ENCODE data around the gene DNAJC7.
"Not testable (repeated sequence)": the region's sequence is repeated elsewhere in the genome, so short reads cannot be mapped to it uniquely, and the experiment has no call there.

DNAJC7 gene

DNA sequence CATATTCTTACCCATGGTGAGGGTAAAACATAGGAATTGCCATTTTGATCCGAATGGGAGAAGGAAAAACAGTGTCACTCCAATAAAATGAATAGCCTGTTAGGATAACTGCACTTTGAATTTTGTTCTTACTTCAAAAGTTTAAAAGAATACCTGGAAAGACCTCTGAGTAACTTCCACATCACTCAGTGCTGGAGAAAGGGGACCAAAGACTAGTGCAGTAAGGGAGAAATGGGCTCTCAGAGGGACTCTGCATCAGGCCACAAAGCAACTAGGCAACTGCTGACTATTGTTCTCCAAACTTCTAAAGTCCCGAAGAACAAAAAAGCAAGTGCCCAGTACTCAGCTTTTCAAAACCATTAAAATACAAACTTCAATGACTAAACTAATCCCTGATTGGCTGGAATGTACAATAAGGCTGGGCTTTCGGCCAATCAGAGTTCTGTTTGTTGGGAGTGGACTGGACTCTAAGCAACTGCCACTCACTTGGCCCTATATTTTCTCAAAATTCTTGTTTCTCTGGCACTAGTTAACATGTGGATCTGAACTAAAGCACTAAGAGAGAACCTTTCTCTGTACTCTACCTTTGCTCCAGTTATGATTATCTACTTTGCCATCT, 6.2 kb downstream of the DNAJC7 start:
- no peak for DNase-seq

DNA sequence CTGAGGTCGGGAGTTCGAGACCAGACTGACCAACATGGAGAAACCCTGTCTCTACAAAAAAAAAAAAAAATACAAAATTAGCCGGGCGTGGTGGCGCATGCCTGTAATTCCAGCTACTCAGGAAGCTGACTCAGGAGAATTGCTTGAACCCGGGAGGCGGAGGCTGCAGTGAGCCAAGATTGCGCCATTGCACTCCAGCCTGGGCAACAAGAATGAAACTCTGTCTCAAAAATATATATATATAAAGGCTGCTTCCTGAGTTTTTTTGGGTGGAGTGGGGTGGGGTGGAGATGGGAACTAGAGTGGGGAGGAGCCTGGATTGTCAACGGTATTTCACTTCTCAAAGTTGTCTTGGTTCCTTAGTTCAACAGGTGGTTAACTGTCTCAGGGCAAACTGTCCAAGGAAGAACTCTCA, 7.0 kb downstream of the DNAJC7 start:
- not testable (repeated sequence) for DNase-seq

DNA sequence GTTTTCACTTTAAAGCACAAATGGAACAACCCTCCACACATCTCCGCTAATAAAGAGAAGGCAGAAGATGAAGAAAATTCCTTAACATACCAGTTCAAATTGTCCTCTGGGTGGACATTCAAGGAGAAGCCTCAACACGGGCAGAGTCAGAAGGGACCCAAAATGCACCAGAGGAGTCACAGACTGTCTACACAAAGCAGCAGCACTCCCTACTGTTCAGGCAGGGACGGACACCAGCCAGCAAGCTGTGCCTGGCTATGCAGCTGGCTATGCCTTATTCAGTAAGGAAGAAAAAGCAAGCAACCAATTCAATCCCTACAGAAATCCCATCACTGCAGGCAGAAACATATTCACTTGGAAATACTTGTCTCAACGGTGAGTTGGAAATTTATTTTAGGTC, 8.1 kb downstream of the DNAJC7 start:
- DNase-seq = no peak

DNA sequence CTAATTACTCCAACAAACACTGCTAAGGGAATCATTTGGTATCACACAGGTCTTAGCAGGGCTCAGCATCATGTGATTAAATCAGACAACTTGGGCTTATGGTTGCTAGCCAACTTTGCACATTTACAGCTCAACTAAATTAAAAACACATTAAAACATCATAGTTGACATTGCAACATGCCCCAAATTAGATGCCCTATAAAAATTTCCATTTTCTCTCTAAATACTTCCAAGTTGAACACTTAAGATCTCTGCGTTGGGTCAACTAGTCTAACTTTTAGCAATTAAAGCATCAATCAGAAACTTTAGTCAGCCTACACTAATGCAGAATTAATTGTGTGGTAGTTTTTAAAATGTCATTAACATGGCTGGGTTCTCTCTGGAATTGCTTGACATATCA, 12.1 kb downstream of the DNAJC7 start:
- no peak for DNase-seq

DNA sequence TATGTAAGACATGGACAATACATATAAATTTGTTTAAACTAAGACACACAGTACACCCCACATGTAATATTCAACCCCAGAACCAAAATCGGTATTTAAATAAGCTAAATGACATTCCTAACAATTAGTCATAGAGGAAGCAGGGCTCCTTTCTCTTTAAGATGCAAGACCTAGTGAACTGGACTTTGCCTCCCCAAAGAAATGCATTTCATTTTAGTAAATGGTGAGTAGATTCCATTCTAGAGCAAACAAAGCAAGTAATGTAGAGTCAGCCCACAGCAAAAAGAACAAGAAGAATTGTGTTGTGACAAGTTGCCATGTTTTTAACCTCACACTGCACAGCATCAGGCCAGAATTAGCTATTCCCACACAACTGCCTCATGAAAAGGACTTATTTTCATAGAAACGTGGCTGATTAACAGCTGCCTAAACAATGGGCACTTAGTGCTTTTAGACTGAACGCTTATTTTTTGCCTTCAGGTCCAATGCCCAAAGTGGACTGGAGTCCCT, 14.4 kb downstream of the DNAJC7 start:
- DNase-seq = no peak

DNA sequence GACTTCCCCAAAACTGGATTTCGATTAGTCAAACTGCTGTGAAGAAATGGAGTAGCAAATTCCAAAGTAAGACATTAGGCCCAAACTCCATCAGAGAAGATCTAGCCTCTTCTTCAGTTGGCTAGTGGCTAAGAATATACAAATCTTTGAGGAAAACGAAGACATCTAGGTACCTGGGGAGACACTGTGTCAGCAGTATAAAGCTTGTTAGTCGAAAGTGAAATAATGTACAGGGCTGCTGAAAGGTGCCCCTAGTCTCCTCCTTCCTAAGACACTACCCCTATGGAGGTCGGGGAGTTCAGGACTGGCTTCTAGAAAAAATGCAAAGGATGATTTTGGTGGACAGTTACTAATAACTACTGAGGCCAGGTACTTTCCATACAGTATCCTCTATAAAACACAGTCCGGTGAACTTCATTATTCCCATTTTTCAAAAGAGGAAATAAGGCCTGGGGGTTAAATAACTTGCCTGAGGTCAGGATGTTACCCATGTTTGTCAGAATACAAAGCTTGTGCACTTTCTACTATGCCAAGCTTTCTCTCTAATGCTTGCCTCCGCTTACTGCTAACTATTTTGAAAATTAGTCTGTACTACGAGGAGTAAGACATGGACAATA, 15.0 kb downstream of the DNAJC7 start:
- DNase-seq = no peak

DNA sequence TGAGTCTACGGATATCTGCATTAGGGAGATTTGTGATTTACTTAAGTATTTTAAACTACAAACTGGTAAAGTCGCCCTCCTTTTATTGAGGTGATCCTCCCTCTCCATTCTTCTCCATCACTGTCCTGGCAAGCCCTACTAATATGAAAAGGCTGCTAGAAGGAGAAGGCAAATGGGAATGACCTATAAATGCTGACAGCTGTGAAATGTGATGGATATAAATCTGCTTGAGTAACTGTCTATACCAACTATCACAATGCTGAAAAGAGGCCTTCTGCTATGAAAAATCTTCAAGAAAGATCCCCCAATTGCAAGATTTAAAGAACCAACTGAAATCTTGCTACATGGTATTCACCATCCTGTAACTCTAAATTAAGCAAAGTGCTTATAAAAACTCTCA, 15.5 kb downstream of the DNAJC7 start:
- no peak for DNase-seq

DNA sequence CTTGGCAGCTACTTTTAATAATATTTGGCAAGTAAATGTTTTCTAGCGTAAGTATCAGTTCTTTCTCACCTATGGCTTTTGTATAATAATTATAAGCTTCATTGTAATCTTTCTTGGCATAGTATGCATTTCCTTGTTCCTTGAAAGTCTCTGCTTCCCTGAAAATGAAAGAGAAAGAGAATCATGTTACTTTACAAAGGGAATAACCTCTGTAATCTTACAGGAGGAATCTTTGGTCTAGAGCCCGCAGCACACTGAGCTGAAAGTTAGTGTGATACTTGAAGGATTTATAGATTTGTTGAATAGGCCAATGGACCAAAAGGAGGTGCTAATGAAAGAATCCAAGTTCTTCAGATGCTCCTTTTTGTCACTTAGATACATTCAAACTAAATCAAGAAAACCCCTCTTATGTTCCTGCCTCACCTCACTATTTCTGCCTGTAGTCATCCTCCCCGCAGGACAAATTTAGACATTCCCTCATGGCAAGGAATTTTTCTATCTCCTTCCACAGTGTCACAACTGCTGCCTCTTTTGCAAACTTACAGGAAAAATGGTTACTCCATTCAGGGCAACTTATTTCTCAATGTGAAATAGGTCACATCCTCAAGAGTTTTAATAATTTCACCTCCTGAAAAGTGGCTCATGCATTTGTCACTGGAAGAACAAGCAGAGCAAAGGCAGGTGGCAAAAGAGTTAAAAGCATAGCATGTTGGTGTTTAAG, 16.7 kb downstream of the DNAJC7 start:
- DNase-seq = no peak

DNA sequence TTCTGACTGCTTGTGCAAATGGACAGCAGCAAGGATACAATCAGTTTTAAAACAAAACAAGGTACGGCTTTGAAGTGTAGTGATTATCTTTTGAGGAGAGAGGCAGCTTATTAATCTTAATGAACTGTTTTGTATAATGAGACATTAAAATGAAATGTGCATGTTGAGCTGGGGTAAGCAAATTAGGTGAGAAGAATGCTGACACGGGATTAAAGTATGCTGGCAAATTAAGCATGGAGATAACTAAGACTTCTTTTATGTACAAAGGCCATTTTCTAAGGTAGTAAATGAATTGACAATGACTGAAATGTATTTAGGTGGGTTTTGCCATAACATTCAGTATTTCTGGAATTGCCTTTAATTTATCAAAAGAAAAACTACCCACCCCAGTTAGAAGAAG, 18.7 kb downstream of the DNAJC7 start:
- DNase-seq = no peak

DNA sequence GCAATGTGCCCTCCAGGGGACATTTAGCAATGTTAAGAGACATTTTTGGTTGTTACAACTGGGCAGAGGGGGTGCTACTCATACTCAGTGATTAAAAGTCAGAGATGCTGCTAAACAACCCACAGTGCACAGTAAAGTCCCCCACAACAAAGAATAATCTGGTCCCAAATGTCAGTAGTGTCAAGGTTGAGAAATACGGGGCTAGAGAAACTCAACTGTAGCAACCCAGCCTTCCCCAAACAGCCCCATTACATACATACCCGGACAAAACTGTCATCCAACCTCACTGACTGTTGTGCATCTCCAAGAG, 20.4 kb downstream of the DNAJC7 start:
- no peak for DNase-seq

DNA sequence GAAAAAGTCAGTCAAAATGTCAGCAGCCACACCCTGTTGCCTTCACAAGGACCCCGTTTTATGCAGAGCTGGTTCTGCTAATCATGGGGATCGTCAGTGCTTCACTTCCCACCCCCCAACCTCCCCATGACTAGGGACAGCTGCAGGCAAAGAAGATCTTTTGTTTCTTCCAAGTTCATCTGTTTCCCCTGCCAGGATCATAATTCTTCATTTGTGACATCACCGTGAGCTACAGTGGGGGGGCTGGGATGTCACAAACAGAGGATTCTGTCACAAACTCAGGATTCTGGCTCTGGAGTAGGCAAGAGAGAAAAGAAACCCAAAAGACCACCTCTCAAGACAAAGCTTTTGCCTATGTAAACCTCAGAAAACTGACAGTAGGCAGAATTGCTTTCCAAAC, 24.7 kb downstream of the DNAJC7 start:
- DNase-seq = no peak

DNA sequence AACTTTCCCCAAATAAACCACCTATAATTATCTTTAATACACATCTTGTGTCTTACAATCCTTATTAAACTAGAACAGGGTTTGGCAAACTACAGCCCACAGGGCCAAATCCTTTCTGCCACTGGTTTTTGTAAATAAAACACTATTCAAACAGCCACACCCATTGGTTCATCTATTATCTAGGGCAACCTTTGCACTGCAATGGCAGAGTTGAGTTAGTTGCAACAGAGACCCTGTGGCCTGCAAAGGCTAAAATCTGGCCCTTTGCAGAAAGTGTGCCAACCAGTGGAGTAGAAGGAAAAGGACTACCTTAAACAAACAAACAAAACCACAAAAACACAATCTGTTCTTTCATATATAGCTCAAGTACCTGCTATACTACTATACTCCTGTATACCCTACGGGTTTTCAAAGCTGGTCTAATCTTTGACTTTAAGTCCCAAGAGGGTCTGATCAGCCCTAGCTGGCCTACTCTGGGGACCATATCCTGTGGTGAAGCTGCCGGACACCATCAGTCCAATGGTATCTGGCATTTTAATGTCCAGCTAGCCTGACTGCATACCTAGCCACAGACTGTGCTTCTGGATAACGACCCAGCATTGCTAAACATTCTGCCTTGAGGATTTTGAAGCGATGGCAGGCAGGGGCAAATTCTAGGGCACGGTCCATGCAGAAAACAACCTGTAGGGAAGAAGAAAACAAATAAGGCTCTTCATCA, 27.4 kb downstream of the DNAJC7 start:
- no peak for DNase-seq

DNA sequence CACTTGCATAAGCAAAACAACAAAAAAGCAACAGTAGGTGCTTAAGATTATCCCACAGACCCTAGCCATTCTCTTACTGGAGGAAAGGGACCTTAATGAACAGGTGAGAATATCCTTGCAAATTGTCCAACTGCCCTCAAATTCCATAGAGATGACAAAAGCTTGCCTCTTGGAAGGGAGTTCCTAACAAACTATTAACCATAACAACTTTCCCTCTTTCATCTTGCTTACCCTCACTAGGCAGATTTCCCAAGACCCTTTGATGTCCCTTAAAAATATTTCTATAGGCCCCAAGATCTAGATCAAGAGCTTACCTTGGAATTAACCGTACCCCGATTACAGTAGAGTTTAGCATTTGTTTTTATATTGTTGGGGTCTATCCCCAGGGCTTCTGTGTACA, 28.8 kb downstream of the DNAJC7 start:
- no peak for DNase-seq

DNA sequence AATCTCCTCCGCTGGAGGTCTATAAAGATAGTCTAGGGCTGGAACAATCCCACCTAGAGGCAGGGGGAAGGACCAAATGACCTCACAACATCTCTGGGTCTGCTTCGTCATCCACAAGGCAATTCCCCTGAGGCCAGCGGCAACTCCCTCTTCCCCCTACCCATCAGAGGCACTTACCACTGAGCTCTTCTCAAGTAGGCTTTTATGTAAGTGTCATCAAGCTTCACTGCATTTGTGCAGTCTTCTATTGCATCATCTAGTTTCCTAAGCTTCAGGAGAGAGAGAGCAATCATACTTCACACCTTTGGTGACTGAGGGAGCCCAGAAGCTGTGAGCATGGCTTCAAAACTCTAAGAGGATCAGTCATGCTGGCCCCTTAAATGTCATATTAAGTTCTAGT, 29.6 kb downstream of the DNAJC7 start:
- no peak for DNase-seq

DNA sequence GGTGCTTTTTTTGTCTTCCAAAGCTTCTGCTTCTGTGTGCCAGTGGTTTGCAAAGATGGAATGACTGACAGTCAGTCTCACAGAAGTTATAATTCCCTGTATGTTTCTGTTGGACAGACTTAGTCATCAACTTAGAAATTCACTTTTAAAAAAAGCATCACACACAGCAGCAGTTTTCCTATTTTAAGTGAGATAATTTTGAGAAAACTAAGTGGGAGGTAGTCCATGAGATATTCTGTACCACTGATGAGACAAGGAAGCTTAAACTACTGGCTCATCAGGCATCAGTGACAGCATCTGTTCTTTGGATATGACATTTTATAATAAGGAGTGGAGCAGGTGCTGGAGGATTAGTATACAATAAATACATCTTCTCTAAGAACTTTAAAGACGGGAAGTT, 30.6 kb downstream of the DNAJC7 start:
- DNase-seq = no peak

DNA sequence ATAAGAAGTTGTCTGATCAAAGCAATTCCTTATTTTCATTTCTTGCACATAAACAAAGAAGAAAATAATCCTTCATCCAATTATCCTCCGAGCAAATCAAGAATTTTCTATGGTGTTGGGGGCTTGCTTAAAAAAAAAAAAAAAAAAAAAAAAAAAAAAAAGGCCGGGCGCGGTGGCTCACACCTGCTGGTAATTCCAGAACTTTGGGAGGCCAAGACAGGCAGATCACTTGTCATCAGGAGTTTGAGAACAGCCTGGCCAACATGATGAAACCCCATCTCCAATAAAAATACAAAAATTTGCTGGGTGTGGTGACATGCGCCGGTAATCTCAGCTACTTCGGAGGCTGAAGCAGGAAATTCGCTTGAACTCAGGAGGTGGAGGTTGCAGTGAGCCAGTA, 31.3 kb downstream of the DNAJC7 start:
- DNase-seq = no peak

DNA sequence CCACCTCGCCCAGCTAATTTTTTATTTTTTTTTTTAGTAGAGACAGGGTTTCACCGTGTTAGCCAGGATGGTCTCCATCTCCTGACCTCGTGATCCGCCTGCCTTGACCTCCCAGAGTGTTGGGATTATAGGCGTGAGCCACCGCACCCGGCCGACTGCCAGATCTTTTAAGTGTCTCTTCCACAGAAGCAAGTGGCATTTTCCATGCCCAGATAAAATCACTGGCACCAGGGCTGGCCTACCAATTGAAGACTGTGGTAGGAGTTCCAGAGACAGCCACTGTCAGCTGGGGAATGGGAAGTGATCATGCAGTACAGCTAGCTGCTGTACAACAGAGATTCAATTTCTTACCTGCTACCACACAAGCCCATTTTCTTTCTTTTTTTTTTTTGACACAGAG, 32.8 kb downstream of the DNAJC7 start:
- DNase-seq = no peak

DNA sequence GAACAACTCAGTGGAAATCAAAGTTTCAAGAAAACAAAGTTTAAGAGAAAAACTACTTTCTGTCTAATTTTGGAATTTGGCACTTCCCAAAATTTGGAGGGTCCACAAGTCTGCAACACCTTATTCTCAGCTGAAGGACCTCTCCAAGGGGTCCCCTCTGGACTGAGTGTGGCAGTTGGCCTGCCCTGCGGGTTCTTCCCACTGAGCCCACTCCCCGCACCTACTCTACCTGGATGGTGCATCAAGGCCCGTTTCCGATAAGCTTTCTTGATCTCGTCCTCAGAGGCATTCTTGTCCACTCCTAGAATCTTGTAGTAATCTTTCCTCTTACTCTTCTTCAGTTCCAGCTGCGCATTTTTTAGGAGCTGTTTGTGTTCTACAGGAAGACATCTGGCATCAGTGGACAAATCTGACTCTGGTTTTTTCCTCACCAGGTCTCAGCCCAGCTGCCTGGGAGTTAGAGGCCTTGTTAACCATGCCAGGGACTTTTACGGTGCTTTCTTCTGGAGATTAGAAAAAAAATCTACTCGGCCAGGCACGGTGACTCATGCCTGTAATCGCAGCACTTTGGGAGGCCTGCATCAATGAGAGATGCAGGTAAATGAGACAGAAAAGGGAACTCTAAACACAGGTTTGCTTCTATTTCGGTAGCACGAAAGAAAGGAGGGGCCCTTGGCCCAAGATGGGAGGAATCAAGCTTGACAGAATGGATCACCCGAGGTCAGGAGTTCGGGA, 35.0 kb downstream of the DNAJC7 start:
- DNase-seq = no peak

DNA sequence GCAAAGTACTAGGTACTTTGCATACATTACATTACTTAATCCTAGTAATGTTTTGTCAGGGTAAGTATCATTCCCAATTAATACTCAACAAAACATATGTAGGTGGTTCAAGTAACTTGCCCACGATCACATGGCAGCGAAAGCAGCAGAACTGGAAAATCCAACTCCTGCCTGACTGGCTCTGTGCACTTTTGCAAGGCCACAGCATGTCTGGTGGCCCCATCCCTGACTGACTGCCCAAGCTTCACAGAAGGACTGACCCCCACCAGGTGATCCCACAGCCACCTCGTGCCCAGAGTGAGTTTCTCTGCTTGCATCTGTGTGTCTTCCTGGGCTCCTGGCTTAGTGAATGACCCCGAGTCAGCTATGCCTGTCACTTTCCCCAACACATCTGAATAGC, 39.2 kb downstream of the DNAJC7 start:
- DNase-seq = no peak

DNA sequence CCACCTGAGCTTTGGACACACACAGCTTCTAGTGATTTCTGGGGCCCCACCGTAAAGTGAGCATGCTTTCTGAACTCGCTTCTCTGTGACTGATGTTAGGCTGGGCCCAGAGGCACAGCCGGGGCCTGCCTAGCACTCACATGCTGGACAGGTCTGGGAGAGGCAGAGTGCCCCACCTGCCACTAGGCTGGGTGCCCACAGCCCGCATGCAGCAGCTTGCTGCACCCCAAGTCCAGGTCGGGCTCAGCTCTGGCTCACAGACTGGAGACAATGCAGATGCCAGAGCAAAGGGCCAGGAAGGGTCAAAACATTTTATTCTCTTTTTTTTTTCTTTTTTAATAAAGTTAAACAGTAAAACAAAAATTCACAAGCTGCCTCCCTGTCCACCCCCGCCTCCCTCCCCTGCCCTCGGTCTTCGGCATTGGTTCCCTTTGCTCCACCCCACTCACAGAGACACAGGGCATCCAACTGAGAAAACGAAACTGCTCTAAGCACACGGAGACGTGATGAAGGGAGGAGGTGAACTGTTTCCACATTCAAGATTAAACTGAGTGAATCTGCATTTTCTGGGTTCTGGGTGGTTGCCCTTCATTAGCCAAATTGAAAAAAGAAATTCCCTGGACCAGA, 41.0 kb downstream of the DNAJC7 start:
- no peak for DNase-seq

DNA sequence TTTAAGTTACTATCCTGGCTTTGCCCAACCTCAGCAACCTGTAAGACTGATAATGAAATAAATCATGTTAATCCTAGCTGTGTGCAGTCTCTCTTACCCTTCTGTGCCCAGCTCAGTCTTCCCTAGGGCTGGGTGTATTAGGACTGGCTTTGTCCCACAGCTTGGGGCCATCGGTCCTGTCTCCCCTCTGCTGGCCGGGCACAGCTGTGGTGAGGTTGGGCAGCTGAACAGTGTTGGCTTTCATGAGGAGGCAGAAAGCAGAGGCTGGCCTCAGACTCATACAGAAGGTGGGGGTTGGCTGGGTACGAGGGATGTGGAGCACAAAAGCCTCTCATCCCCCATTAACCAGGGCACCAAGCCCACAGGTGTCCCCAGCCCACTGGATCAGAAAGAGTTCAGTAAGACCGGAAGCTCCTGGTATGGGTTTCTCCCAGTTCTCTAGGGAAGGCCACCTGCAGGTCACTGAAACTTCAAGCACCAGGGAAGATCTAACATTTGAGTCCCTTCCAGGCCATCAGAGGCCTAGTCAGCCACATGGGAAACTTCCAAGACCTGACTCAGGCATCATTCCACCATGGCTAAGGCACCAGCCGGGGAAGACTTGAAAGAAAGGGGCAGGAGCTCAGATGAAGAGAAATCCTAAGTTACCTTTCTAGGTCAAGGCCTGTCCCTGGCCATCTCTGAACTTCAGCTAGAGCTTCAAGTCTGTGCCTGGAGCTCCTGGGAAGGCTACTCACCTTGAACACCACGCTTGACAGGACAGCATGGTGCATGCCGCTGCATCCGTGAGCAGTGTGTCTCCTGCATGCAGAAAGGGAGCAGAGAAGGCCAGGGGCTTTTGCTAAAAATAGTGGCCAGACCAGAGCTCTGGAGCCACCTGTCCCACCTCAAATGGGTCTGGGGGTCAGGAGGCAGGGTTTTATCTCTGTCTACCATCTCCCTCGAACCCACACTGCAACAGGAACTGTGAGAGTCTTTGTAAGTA, 41.8 kb downstream of the DNAJC7 start:
- no peak for DNase-seq
